Stomach (tissue), 9 donors: Measurements from ENCODE around the gene ACAP3. TPM values are rescaled to one million over a fixed set of nuclear protein-coding genes. Genes with fewer than 3 reads are reported as not detected.

Experiments
- DNase-seq, 2 donors: peaks; one replicate each; pipeline versions ENCODE4 v3.0.0 to v3.0.0-alpha.2; 2013 to 2019
- H3K27ac ChIP-seq, 5 donors: fragments of 200-600 bp in 4 of 5; sonication (generic) in 4 of 5; one replicate each; pipeline ENCODE4 v1.5.1; 2013 to 2019; ENCODE audit warnings: mild to moderate bottlenecking in 1 of 5, moderate library complexity in 1 of 5
- H3K27me3 ChIP-seq, 3 donors: fragments of 200-600 bp; sonication (generic); one replicate each; pipeline ENCODE4 v1.5.1; 2017 to 2019; ENCODE audit warnings: mixed run types in 1 of 3
- H3K36me3 ChIP-seq, 4 donors: fragments of 200-600 bp; sonication (generic); 1 replicate in 3 of 4; 2 replicates in 1 of 4; pipeline ENCODE4 v1.5.1; 2016 to 2019
- H3K4me1 ChIP-seq, 4 donors: fragments of 200-600 bp; sonication (generic); one replicate each; pipeline ENCODE4 v1.5.1; 2016 to 2019
- H3K4me3 ChIP-seq, 4 donors: fragments of 200-600 bp; sonication (generic) in 3 of 4; one replicate each; pipeline ENCODE4 v1.5.1; 2016 to 2019; ENCODE audit warnings: mild to moderate bottlenecking in 1 of 4
- H3K9me3 ChIP-seq, 4 donors: fragments of 200-600 bp; sonication (generic); one replicate each; pipeline ENCODE4 v1.5.1; 2016 to 2019
- EP300 ChIP-seq: sonication (generic); formaldehyde crosslinking; IDR thresholded peaks from one replicate; pipeline ENCODE4 v1.6.1; 2017; ENCODE audit warnings: antibody characterized with exemption
- POLR2A ChIP-seq, 4 donors: fragments of 450-650 bp; IDR thresholded peaks; one replicate each; pipeline ENCODE4 v1.6.1; 2016; ENCODE audit warnings: antibody characterized with exemption in 4 of 4, control low read depth in 2 of 4, mild to moderate bottlenecking in 1 of 4, moderate library complexity in 1 of 4
- POLR2AphosphoS5 ChIP-seq, 3 donors: sonication (generic); formaldehyde crosslinking; IDR thresholded peaks; one replicate each; pipeline ENCODE4 v1.6.1; 2016; ENCODE audit warnings: antibody characterized with exemption in 3 of 3
- WGBS, 5 donors: extraction: QIAGEN DNeasy Blood & Tissue Kit in 3 of 5; methylation state at CpG; one replicate each; pipeline versions ENCODE4 v1.1.5 to v1.1.7; 2013 to 2018; 5-methylcytosine and 5-hydroxymethylcytosine counted together
- intact Hi-C: fragments of 100-400 bp; cut with DNase I; formaldehyde crosslinking; loops from one replicate; pipeline ENCODE4 v1.15.1; 2023; ENCODE audit warnings: low total_unique reads
- polyA plus RNA-seq, 3 donors: library from polyadenylated mRNA; stranded (reverse); fragments of 200-250 nt; gene quantifications; one replicate each; pipeline ENCODE4 v1.2.3, GENCODE V29; 2013
- total RNA-seq, 5 donors: library from RNA; depleted of rRNA; stranded (reverse); fragments of >200 nt; gene quantifications; one replicate each; pipeline versions ENCODE4 v1.1.0 to v1.2.3, GENCODE V29; 2014 to 2016
- TF ChIP-seq, protein P1 (sequence below), 7 experiments: fragments of 450-650 bp in 4 of 7; fragments of 200-600 bp in 3 of 7; sonication (generic) in 3 of 7; IDR thresholded peaks; one replicate each; pipeline ENCODE4 v1.5.1; 2016 to 2019; ENCODE audit warnings: antibody characterized with exemption in 7 of 7, control low read depth in 2 of 7, mild to moderate bottlenecking in 1 of 7
- donor health status: healthy with polysubstance abuse.
- donor health status: Bipolar disorder and iron deficiency.
- donor health status: healthy.

The ACAP3 gene
- total and polyA plus RNA-seq, 8 donors: 17.9 to 374 (median 51.2) TPM

DNA sequence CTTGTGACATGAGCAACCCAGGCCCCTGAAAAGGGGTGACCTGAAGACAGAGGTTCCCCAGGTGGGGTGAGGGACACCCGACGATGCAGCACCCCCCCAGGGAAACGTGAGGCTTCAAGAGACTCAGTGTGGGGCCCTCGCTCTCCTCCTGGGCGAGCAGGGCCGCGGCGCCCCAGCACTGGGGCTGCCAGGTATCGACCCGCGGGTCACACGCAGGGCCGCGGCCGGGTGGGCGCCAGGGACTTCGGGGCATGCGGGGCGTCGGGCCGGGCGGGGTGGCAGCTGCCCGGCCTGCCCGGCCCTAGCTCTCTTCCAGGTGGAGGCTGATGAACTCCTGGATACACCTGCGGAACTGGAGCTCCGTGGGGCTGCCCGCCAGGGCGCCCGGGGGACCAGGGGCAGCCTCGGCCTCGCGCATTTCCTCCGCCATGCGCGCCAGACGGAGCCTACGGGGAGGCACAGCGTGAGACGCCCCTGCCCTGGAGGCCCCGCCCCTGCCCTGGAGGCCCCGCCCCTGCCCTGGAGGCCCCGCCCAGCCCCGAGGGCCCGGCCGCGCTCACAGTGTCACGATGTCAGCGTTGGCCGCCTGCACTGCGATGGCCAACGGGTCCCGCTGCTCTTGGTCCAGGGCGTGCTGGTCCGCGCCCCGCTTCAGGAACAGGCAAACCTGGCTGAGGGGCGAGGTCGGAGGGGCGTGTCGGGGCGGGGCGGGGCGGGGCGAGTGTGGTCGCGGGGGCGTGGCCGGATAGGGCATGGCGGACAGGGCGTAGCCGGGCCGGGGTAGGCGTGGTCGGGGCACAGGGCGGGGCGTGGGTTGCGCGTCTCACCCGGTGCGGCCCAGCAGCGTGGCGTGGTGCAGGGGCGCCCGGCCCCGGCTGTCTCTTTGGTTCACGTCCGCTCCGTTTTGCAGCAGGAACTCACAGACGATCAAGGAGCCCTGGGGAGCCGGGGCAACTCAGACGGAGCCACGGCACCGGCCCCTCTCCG lies 14.2 kb downstream of the ACAP3 start:
- TF ChIP-seq POLR2A (IDR thresholded peaks at IDR 0.05): no peak
- no peak for TF ChIP-seq EP300
- no peak for TF ChIP-seq POLR2AphosphoS5 (IDR thresholded peaks at IDR 0.05)
- H3K4me1 ChIP-seq: peaks cover 12 to 23% (median 19%) of the 10 kb centered on the region in 4 donors
- H3K4me3 ChIP-seq: no peak overlapping the region
- intact Hi-C loops: loop anchor here (10.0 kb wide), 1 partner anchor 169 kb away; no protein-coding TSS in a partner anchor
- no peaks in the 10 kb centered on the region for H3K9me3 ChIP-seq
- DNase-seq: peak in 1 of 2 donors; percentile 57
- H3K27me3 ChIP-seq: no peaks in the 10 kb centered on the region
- H3K27ac ChIP-seq: no peak overlapping the region
- WGBS, 5 donors: 73 to 93% (median 80%) methylated on average over 18 to 94 of the region's 94 CpGs
- H3K36me3 ChIP-seq: peaks cover 12 to 55% (median 49%) of the 10 kb centered on the region in 4 donors

DNA sequence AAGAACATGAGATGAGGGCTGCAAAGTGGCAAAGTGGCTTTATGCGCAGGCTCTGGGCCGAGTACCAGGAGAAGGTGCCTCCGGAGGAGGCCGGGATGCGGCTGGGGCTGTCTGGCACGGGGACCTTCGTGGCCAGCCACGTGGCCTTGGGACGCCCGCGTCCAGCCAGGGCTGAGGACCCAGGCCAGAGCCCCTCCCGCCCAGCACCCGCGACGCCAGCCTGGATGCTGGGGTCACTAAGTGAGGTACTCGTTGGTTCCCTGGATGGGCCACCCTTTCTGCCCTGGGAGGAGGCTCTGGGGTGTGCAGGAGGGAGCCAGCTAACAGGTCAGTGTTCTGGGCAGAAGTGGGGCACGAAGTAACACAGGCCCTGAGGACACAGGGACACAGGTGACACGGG lies 14.9 kb downstream of the ACAP3 start:
- WGBS, 5 donors: 87 to 93% (median 91%) methylated on average over 7 to 18 of the region's 18 CpGs
- Histone ChIP-seq H3K4me3 (no peak overlapping the region), H3K36me3 (peaks cover 12 to 48% (median 45%) of the 10 kb centered on the region in 4 donors), H3K27ac (no peak overlapping the region), H3K27me3 (peaks cover 0 to under 1% (median 0%) of the 10 kb centered on the region in 3 donors), H3K4me1 (peaks cover 12 to 23% (median 19%) of the 10 kb centered on the region in 4 donors), H3K9me3 (no peaks in the 10 kb centered on the region)
- TF ChIP-seq, protein P1, sequence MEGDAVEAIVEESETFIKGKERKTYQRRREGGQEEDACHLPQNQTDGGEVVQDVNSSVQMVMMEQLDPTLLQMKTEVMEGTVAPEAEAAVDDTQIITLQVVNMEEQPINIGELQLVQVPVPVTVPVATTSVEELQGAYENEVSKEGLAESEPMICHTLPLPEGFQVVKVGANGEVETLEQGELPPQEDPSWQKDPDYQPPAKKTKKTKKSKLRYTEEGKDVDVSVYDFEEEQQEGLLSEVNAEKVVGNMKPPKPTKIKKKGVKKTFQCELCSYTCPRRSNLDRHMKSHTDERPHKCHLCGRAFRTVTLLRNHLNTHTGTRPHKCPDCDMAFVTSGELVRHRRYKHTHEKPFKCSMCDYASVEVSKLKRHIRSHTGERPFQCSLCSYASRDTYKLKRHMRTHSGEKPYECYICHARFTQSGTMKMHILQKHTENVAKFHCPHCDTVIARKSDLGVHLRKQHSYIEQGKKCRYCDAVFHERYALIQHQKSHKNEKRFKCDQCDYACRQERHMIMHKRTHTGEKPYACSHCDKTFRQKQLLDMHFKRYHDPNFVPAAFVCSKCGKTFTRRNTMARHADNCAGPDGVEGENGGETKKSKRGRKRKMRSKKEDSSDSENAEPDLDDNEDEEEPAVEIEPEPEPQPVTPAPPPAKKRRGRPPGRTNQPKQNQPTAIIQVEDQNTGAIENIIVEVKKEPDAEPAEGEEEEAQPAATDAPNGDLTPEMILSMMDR (IDR thresholded peaks at IDR 0.05): no peak
- TF ChIP-seq EP300 (no peak), POLR2AphosphoS5 (IDR thresholded peaks at IDR 0.05) (no peak), POLR2A (IDR thresholded peaks at IDR 0.05) (no peak)
- intact Hi-C loops: loop anchor here (10.0 kb wide), 1 partner anchor 168 kb away; no protein-coding TSS in a partner anchor
- DNase-seq: no peak

- H3K9me3 ChIP-seq: no peaks in the 10 kb centered on the region
- DNase-seq: no peak
- intact Hi-C loops: loop anchor here (10.0 kb wide), 1 partner anchor 168 kb away; no protein-coding TSS in a partner anchor
Measured at GRCh38 chr1:1292442-1292779, 15.3 kb downstream of the ACAP3 start.

DNA sequence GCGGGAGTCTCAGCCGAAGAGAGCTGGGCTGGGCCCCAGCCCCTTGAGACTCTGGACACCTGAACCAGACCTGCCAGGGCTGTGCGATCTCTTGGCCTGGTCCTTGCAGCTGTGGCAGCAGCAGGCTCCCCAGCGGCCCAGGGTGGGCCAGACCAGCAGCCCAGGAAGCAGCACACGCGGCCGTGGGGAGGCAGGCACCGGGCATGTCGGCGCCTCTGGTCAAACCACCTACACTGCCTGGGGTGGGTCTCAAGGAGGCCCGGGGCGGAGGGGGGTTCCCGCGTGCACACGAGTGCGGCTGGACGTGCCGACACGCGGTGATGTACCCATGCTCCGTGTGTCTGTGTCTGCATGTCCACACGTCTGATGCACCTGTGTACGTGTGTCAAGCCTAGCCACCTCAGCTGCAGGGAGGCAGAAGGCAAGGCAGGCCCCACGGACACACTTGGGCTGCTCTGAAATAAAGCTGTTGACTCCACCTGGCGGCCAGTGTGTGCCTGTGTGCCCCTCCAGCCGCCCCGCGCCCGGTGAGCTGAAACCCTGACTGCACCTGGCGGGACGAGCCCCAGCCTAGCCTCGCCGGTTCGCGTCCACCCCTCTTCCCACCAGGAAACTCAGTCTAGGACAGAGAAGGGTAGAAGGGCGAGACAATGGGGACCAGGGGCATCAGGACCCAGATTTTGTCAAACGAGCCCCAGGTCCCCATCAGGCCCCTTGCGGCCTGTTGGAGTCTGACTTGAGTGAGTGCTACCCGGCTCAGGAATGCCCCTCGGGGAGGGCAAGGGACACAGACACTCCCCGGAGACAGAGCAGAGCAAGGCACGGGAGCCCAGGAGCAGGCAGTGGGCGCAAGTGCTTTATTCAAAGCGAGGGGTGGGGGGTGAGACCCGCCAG lies 15.9 kb downstream of the ACAP3 start:
- Histone ChIP-seq H3K9me3 (no peaks in the 10 kb centered on the region), H3K4me1 (peaks cover 12 to 23% (median 19%) of the 10 kb centered on the region in 4 donors), H3K36me3 (peaks cover 12 to 41% (median 39%) of the 10 kb centered on the region in 4 donors), H3K4me3 (no peak overlapping the region), H3K27me3 (peaks cover 0 to 11% (median 6%) of the 10 kb centered on the region in 3 donors), H3K27ac (no peak overlapping the region)
- intact Hi-C loops: loop anchor here (10.0 kb wide), 1 partner anchor 167 kb away; no protein-coding TSS in a partner anchor
- WGBS, 5 donors: 22 to 44% (median 29%) methylated on average over 13 to 45 of the region's 45 CpGs
- peak; percentile 88 to 92 for DNase-seq
- TF ChIP-seq, protein P1 (IDR thresholded peaks at IDR 0.05): peak in 5 of 7 experiments; percentile 61 to 78 (median 74)
- no peak for TF ChIP-seq EP300
- no peak for TF ChIP-seq POLR2A (IDR thresholded peaks at IDR 0.05)
- TF ChIP-seq POLR2AphosphoS5 (IDR thresholded peaks at IDR 0.05): peak in 1 of 3 donors; percentile 47

More at GRCh38 chr1:1292442-1292779, 15.3 kb downstream of the ACAP3 start:
- TF ChIP-seq EP300: no peak
- TF ChIP-seq, protein P1 (IDR thresholded peaks at IDR 0.05): no peak
- TF ChIP-seq POLR2AphosphoS5 (IDR thresholded peaks at IDR 0.05): no peak
- no peak for TF ChIP-seq POLR2A (IDR thresholded peaks at IDR 0.05)
- WGBS, 5 donors: 85 to 91% (median 91%) methylated on average over 8 to 9 of the region's 9 CpGs
- H3K27ac ChIP-seq: no peak overlapping the region
- H3K27me3 ChIP-seq: peaks cover 0 to 5% (median under 1%) of the 10 kb centered on the region in 3 donors
- H3K36me3 ChIP-seq: peaks cover 12 to 43% (median 41%) of the 10 kb centered on the region in 4 donors
- no peak overlapping the region for H3K4me3 ChIP-seq
- peaks cover 12 to 23% (median 19%) of the 10 kb centered on the region in 4 donors for H3K4me1 ChIP-seq
